Duodenal mucosa (tissue), 2 donors: ENCODE results near the gene SESN3.
"Not testable (repeated sequence)": the region's sequence is repeated elsewhere in the genome, so short reads cannot be mapped to it uniquely, and the experiment has no call there.

Source experiments
- H3K27ac ChIP-seq: one replicate; pipeline ENCODE4 v1.7.0; 2013; ENCODE audit warnings: low read depth, low read length
- H3K27me3 ChIP-seq, 2 donors: one replicate each; pipeline ENCODE4 v1.7.0; 2013; ENCODE audit warnings: low read length in 2 of 2, control low read depth in 1 of 2; ENCODE audit not compliant: insufficient read depth in 2 of 2, control insufficient read depth in 1 of 2
- H3K36me3 ChIP-seq, 2 donors: one replicate each; pipeline ENCODE4 v1.7.0; 2013; ENCODE audit warnings: low read length in 2 of 2, control low read depth in 1 of 2; ENCODE audit not compliant: insufficient read depth in 2 of 2, control insufficient read depth in 1 of 2
- H3K4me1 ChIP-seq, 2 donors: one replicate each; pipeline ENCODE4 v1.7.0; 2013; ENCODE audit warnings: low read length in 2 of 2, control low read depth in 1 of 2; ENCODE audit not compliant: insufficient read depth in 2 of 2, control insufficient read depth in 1 of 2
- H3K4me3 ChIP-seq, 2 donors: one replicate each; pipeline ENCODE4 v1.7.0; 2013; ENCODE audit warnings: low read length in 2 of 2, low read depth in 1 of 2
- H3K9ac ChIP-seq, 2 donors: one replicate each; pipeline ENCODE4 v1.7.0; 2013; ENCODE audit warnings: low read length in 2 of 2, low read depth in 1 of 2
- H3K9me3 ChIP-seq, 2 donors: one replicate each; pipeline ENCODE4 v1.7.0; 2013; ENCODE audit warnings: low read length in 2 of 2, control low read depth in 1 of 2; ENCODE audit not compliant: control insufficient read depth in 1 of 2

Gene SESN3

DNA sequence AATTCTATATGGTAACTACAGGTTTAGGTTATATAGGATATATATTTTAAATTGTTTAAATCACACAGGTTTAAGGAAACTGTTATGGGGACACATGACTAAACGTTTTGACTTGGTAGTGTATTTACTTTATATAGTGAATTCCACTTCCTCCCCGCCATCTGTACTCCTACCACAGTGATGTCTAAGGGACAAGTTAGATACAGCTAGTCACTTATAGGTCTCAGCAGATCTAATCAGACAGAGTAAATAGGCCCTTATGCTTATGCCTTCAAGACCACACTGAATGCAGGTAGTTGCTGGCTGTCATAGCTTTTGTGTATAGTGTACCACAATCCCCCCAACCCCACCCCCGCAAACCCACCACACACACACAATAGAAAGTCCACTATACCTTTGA is 8.2 kb downstream of the SESN3 start:
- no peaks in the 10 kb centered on the region for H3K27me3 ChIP-seq
- H3K27ac ChIP-seq: no peak overlapping the region
- H3K4me1 ChIP-seq: no peaks in the 10 kb centered on the region
- no peak overlapping the region for H3K4me3 ChIP-seq
- no peaks in the 10 kb centered on the region for H3K9me3 ChIP-seq
- no peak overlapping the region for H3K9ac ChIP-seq
- no peaks in the 10 kb centered on the region for H3K36me3 ChIP-seq

DNA sequence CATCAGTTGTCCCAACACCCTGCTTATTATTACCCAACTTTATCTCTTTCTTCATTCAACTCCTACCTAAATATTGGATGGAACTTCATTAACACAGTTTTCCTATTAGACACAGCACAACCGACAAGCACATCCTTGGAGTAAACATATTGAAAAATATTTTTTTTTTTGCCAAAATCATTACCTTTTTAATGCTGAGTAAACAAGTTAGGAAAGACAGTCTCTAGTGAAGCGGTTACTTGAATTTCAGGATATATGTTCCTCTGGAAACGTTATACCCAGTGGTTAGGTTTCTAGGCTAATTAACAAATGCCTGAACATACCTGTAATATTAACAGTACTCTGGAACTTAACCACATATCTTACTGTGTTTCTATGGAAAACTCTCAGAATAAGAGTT is 11.4 kb downstream of the SESN3 start:
- Histone ChIP-seq H3K4me3 (no peak overlapping the region), H3K9me3 (no peaks in the 10 kb centered on the region), H3K4me1 (no peaks in the 10 kb centered on the region), H3K27ac (no peak overlapping the region), H3K36me3 (no peaks in the 10 kb centered on the region), H3K9ac (no peak overlapping the region), H3K27me3 (no peaks in the 10 kb centered on the region)

DNA sequence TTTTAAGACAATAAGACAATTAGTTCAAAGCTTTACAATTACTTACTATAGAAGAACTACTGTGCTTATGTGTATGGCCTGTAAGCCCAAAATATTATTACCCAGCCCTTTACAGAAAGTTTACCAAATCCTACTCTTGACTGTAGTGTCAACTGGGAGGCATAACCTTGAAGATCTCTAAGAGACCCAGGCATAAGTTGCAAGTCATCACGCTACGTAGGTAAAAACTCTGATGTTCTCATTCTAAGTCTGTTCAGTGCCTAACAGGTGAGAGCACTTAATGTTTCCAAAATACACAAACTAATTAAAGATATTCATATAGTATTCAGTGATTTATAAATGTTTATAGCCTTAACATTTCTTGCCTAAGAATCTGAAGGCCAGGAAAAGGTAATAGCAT is 12.9 kb downstream of the SESN3 start:
- no peaks in the 10 kb centered on the region for H3K27me3 ChIP-seq
- H3K36me3 ChIP-seq: no peaks in the 10 kb centered on the region
- no peaks in the 10 kb centered on the region for H3K4me1 ChIP-seq
- no peaks in the 10 kb centered on the region for H3K9me3 ChIP-seq
- H3K27ac ChIP-seq: no peak overlapping the region
- H3K4me3 ChIP-seq: no peak overlapping the region
- H3K9ac ChIP-seq: no peak overlapping the region

DNA sequence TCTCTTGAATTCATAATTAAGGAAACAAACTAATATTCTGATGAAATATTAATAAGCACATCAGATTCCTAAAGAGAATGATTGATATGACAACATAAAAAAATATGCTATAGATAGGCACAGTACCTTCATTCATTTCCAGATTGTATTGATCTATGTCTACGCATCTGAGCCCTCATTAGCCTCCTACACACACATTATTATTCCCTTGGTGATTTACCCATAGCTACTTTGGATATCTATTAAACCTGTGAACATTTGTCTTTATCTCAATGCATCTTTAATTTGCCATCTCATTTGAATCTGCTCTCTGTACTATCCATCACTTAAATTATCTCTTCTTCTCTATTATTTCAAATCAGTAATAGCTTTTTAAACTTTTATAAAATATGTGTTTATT is 18.4 kb downstream of the SESN3 start:
- Histone ChIP-seq H3K4me3 (no peak overlapping the region), H3K36me3 (no peaks in the 10 kb centered on the region), H3K9ac (no peak overlapping the region), H3K9me3 (no peaks in the 10 kb centered on the region), H3K27ac (no peak overlapping the region), H3K27me3 (no peaks in the 10 kb centered on the region), H3K4me1 (no peaks in the 10 kb centered on the region)

DNA sequence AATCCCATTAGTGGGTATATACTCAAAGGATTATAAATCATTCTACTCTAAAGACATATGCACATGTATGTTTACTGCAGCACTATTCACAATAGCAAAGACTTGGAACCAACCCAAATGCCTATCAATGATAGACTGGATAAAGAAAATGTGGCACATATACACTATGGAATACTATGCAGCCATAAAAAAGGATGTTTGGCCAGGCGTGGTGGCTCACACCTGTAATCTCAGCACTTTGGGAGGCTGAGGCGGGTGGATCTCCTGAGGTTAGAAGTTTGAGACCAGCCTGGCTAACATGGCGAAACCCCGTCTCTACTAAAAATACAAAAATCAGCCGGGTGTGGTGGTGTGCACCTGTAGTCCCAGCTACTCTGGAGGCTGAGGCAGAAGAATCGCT is 21.5 kb downstream of the SESN3 start:
- H3K4me1 ChIP-seq: not testable (repeated sequence)

DNA sequence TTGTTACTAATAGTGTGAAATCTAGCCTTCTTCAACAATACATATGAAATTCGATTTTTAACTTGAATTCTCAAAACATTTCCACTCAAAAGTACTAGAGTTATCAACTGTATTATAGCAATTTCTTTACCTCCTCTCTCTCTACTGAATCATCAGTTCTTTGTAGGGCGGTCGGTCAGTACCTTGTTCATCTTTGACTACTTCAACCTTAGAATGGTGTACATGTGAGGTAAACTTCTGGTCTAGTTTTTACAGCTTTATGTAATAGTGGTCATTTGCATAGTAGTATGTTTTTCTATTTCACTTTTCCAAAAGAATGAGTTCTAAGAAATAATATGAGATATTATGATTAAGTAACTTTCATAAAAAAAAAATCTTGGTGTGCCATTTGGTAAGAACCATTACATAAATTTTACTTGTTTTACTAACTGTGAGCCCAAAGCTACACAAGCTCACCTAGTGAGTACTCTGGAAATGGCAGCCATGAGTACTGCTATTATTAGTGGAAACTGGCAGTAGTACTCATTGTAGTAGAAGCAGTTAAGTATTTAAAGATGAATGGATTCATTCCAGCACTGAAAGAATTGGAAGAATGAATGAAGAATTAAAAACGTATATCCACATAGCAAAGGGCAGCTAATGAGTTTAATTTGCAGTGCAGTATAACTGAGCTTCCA is 30.1 kb downstream of the SESN3 start:
- Histone ChIP-seq H3K27me3 (no peaks in the 10 kb centered on the region), H3K36me3 (no peaks in the 10 kb centered on the region), H3K9me3 (no peaks in the 10 kb centered on the region), H3K9ac (no peak overlapping the region), H3K27ac (no peak overlapping the region), H3K4me3 (no peak overlapping the region), H3K4me1 (no peaks in the 10 kb centered on the region)

More for the DNA sequence above, 21.5 kb downstream of the SESN3 start:
- not testable (repeated sequence) for H3K4me3 ChIP-seq, H3K9ac ChIP-seq, H3K27ac ChIP-seq, H3K9me3 ChIP-seq, H3K36me3 ChIP-seq, H3K27me3 ChIP-seq

DNA sequence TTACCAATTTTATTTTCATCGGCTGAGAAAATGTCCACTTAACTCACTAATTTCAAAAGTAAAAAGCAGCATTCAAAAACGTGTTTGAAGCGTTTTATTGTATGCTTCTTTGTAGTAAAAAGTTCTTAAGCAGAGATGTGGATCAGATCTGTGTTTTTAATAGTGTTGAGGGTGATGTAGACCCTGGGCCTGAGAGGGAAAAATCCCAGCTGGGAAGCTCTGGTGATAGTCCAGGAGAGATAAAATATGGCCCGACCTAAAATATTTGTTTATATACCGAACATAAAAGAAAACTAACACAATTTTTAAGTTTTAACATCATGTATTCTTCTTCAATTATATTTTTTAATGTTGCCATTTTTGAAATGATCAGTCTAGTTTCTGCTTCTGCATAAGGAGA is 35.2 kb downstream of the SESN3 start:
- H3K9ac ChIP-seq: no peak overlapping the region
- H3K27ac ChIP-seq: no peak overlapping the region
- H3K9me3 ChIP-seq: no peaks in the 10 kb centered on the region
- peaks cover 0 to 3% of the 10 kb centered on the region in 2 donors for H3K36me3 ChIP-seq
- H3K4me1 ChIP-seq: no peaks in the 10 kb centered on the region
- no peaks in the 10 kb centered on the region for H3K27me3 ChIP-seq
- H3K4me3 ChIP-seq: no peak overlapping the region

DNA sequence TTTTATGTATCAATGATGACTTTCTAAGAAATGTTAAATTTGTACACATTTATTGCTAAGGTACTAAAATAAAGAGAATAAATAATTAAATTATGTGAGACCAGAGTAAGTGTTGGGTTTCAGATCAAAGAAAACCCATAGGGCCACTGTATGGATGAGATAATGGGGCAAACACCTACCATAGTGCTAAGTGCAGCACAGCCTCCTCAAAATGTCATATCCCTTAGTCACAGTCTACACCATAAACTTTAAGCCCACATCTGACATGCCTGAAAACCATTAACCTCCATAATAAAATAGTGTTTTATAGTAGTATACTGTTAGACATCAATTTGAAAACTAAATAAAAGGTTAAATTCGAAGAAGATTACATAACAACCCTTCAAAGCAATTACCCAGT is 37.5 kb downstream of the SESN3 start:
- Histone ChIP-seq H3K36me3 (peaks cover 3% of the 10 kb centered on the region in 2 donors), H3K4me3 (no peak overlapping the region), H3K4me1 (no peaks in the 10 kb centered on the region), H3K27me3 (no peaks in the 10 kb centered on the region), H3K27ac (no peak overlapping the region), H3K9me3 (no peaks in the 10 kb centered on the region), H3K9ac (no peak overlapping the region)

DNA sequence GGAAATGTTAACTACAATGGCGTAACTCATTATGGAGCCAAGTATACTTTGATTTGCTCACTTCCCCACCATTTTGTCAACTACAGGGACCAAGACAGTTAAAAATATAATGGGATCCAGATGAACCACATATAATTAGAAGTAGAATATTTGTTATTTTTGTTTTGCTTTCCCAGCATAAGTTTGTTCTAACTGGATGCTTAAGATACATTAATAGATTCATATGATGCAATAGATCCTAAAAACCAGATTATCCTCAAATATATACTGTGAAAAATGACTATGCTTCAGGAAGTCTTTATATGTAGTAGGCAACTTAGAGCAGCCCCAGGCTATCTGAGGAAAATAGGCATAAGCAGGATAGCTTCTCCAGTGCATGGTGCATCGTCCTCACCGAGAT is 38.3 kb downstream of the SESN3 start:
- peaks cover 3 to 4% of the 10 kb centered on the region in 2 donors for H3K36me3 ChIP-seq
- H3K4me3 ChIP-seq: no peak overlapping the region
- H3K9ac ChIP-seq: no peak overlapping the region
- no peaks in the 10 kb centered on the region for H3K27me3 ChIP-seq
- no peaks in the 10 kb centered on the region for H3K4me1 ChIP-seq
- no peak overlapping the region for H3K27ac ChIP-seq
- no peaks in the 10 kb centered on the region for H3K9me3 ChIP-seq

DNA sequence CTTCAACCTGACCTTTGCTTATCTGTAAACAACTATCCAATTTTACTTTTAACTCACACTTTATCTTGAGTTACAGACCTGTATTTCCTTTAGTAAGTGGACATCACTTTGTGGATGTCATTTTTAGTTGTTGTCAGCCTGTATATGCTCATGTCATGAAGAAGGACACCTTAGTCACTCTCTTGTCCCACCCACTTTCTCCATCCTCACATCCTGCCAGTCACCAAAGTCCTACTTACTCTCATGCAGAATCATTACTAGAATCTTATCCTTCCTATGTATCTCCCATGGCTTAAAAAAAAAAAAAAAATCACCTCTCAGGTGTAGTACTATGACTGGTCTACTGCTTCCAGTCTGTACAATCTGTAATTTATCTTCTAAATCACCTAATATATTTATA is 43.3 kb downstream of the SESN3 start:
- H3K36me3 ChIP-seq: peaks cover 3 to 4% of the 10 kb centered on the region in 2 donors
- no peak overlapping the region for H3K4me3 ChIP-seq
- H3K27me3 ChIP-seq: no peaks in the 10 kb centered on the region
- no peak overlapping the region for H3K27ac ChIP-seq
- H3K9ac ChIP-seq: no peak overlapping the region
- no peaks in the 10 kb centered on the region for H3K9me3 ChIP-seq
- H3K4me1 ChIP-seq: no peaks in the 10 kb centered on the region

DNA sequence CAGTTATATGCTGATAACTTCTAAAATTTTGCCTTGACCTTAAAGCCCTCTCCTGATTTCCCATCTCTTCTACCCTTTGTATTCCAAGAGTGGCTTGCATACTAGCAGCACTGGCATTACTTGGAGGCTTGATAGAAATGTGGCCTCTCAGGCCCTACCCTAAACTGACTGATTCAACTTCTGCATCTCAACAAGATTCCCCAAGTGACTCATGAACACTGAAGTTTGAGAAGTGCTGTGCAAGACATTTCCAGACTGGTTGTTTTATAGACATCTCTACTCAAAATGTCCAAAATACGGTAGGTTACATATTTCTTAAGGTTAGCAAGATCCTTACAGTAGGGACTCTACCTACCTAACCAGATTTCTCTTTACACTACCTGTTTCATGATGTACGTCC is 48.6 kb downstream of the SESN3 start:
- no peak overlapping the region for H3K4me3 ChIP-seq

More for the DNA sequence above, 48.6 kb downstream of the SESN3 start:
- Histone ChIP-seq H3K36me3 (peaks cover 0 to 5% of the 10 kb centered on the region in 2 donors), H3K27ac (no peak overlapping the region), H3K9me3 (no peaks in the 10 kb centered on the region), H3K27me3 (no peaks in the 10 kb centered on the region), H3K4me1 (no peaks in the 10 kb centered on the region), H3K9ac (no peak overlapping the region)
